Upper lobe of left lung (tissue), 6 donors: ENCODE results near the gene CSTF2T. TPM values are rescaled to one million over a fixed set of nuclear protein-coding genes. Genes with fewer than 3 reads are reported as not detected.

Source experiments
- ATAC-seq, 2 donors: fragments of 200-7000 bp; cut with Tn5 transposase; one replicate each; pipeline ENCODE4 v1.9.1; 2022; ENCODE audit warnings: mild to moderate bottlenecking in 2 of 2, moderate library complexity in 2 of 2; ENCODE audit not compliant: low FRiP score in 2 of 2
- DNase-seq, 2 donors: peaks; one replicate each; pipeline ENCODE4 v3.0.0-alpha.2; 2019 to 2020
- H3K27ac ChIP-seq, 4 donors: fragments of 200-600 bp; sonication (generic); one replicate each; pipeline ENCODE4 v1.5.1; 2016 to 2019
- H3K27me3 ChIP-seq, 4 donors: fragments of 200-600 bp; sonication (generic); one replicate each; pipeline ENCODE4 v1.5.1; 2017 to 2019
- H3K36me3 ChIP-seq, 4 donors: fragments of 200-600 bp; sonication (generic); one replicate each; pipeline ENCODE4 v1.5.1; 2016 to 2019
- H3K4me1 ChIP-seq, 4 donors: fragments of 200-600 bp; sonication (generic); one replicate each; pipeline ENCODE4 v1.5.1; 2018 to 2019
- H3K4me3 ChIP-seq, 4 donors: fragments of 200-600 bp; sonication (generic); one replicate each; pipeline ENCODE4 v1.5.1; 2017 to 2019; ENCODE audit warnings: mild to moderate bottlenecking in 2 of 4, moderate library complexity in 1 of 4
- H3K9me3 ChIP-seq, 4 donors: fragments of 200-600 bp; sonication (generic); one replicate each; pipeline ENCODE4 v1.5.1; 2018 to 2019
- CTCF ChIP-seq, 6 experiments: fragments of 450-650 bp in 4 of 6; fragments of 200-600 bp in 2 of 6; sonication (generic) in 2 of 6; IDR thresholded peaks; one replicate each; pipeline ENCODE4 v1.5.1; 2016 to 2019; ENCODE audit warnings: antibody characterized with exemption in 6 of 6
- EP300 ChIP-seq, 4 donors: sonication (generic); formaldehyde crosslinking; IDR thresholded peaks; one replicate each; pipeline ENCODE4 v1.5.1; 2017; ENCODE audit warnings: antibody characterized with exemption in 4 of 4, control low read depth in 2 of 4
- POLR2A ChIP-seq, 4 donors: fragments of 450-650 bp; IDR thresholded peaks; one replicate each; pipeline ENCODE4 v1.5.1; 2016 to 2017; ENCODE audit warnings: antibody characterized with exemption in 4 of 4, mild to moderate bottlenecking in 2 of 4
- POLR2AphosphoS5 ChIP-seq, 2 donors: sonication (generic); formaldehyde crosslinking; IDR thresholded peaks; one replicate each; pipeline ENCODE4 v1.5.1; 2017; ENCODE audit warnings: antibody characterized with exemption in 2 of 2
- WGBS, 2 donors: methylation state at CpG; one replicate each; pipeline ENCODE4 v1.1.5; 2017 to 2018; 5-methylcytosine and 5-hydroxymethylcytosine counted together
- total RNA-seq, 6 donors: library from RNA; depleted of rRNA in 4 of 6; stranded (reverse); fragments of >200 nt in 4 of 6; gene quantifications; one replicate each; pipeline versions ENCODE4 v1.1.0 to v1.2.1, GENCODE V29; 2016 to 2021
- donor health status: DM: no; HTN: no; CAD: no; lungs with moderate emphysema.
- donor health status: DM: no; HTN: yes; CAD: no; lungs with severe emphysema.

The CSTF2T gene
- total RNA-seq, 6 donors from 2014 or later: 9.7 to 19.0 (median 14.7) TPM

- Histone ChIP-seq H3K36me3 (no peaks in the 10 kb centered on the region), H3K27ac (no peak overlapping the region), H3K9me3 (no peaks in the 10 kb centered on the region), H3K27me3 (no peaks in the 10 kb centered on the region), H3K4me1 (no peaks in the 10 kb centered on the region), H3K4me3 (no peak overlapping the region)
- ATAC-seq (no peak), DNase-seq (no peak)
- 86 to 87% methylated on average over 4 of the region's 4 CpGs for WGBS, 2 donors
- no peak for TF ChIP-seq EP300 (IDR thresholded peaks at IDR 0.05)
- TF ChIP-seq CTCF (IDR thresholded peaks at IDR 0.05): no peak
- TF ChIP-seq POLR2A (IDR thresholded peaks at IDR 0.05): no peak
- TF ChIP-seq POLR2AphosphoS5 (IDR thresholded peaks at IDR 0.05): no peak
Measured at GRCh38 chr10:51716981-51717380, 17.6 kb upstream of the CSTF2T start.

- ATAC-seq (no peak), DNase-seq (no peak)
- H3K36me3 ChIP-seq: no peaks in the 10 kb centered on the region
- H3K27me3 ChIP-seq: no peaks in the 10 kb centered on the region
- peaks cover 0 to 4% (median 0%) of the 10 kb centered on the region in 4 donors for H3K4me1 ChIP-seq
- no peak overlapping the region for H3K4me3 ChIP-seq
- no peak for TF ChIP-seq EP300 (IDR thresholded peaks at IDR 0.05)
- TF ChIP-seq POLR2AphosphoS5 (IDR thresholded peaks at IDR 0.05): no peak
- no peak for TF ChIP-seq CTCF (IDR thresholded peaks at IDR 0.05)
- no peak for TF ChIP-seq POLR2A (IDR thresholded peaks at IDR 0.05)
- 62 to 63% methylated on average over 1 of the region's 1 CpG for WGBS, 2 donors
- no peaks in the 10 kb centered on the region for H3K9me3 ChIP-seq
- H3K27ac ChIP-seq: no peak overlapping the region
Measured at GRCh38 chr10:51711519-51711891, 12.1 kb upstream of the CSTF2T start.

GRCh38 chr10:51709324-51709972 lies 10.1 kb upstream of the CSTF2T start:
- Histone ChIP-seq H3K9me3 (no peaks in the 10 kb centered on the region), H3K4me3 (no peak overlapping the region), H3K27ac (no peak overlapping the region), H3K36me3 (no peaks in the 10 kb centered on the region), H3K4me1 (peaks cover 0 to 4% (median 0%) of the 10 kb centered on the region in 4 donors), H3K27me3 (no peaks in the 10 kb centered on the region)
- WGBS, 2 donors: 79 to 81% methylated on average over 2 of the region's 2 CpGs
- ATAC-seq: no peak
- no peak for DNase-seq
- TF ChIP-seq POLR2AphosphoS5 (IDR thresholded peaks at IDR 0.05) (no peak), CTCF (IDR thresholded peaks at IDR 0.05) (no peak), POLR2A (IDR thresholded peaks at IDR 0.05) (no peak), EP300 (IDR thresholded peaks at IDR 0.05) (no peak)

GRCh38 chr10:51708609-51709008 lies 9.2 kb upstream of the CSTF2T start:
- no peak for ATAC-seq
- H3K4me3 ChIP-seq: no peak overlapping the region
- no peaks in the 10 kb centered on the region for H3K36me3 ChIP-seq
- no peaks in the 10 kb centered on the region for H3K9me3 ChIP-seq
- H3K27me3 ChIP-seq: no peaks in the 10 kb centered on the region
- H3K4me1 ChIP-seq: peaks cover 0 to 4% (median 0%) of the 10 kb centered on the region in 4 donors
- H3K27ac ChIP-seq: no peak overlapping the region
- TF ChIP-seq POLR2AphosphoS5 (IDR thresholded peaks at IDR 0.05) (no peak), CTCF (IDR thresholded peaks at IDR 0.05) (no peak), POLR2A (IDR thresholded peaks at IDR 0.05) (no peak), EP300 (IDR thresholded peaks at IDR 0.05) (no peak)
- 79 to 100% methylated on average over 2 of the region's 2 CpGs for WGBS, 2 donors
- DNase-seq: no peak

GRCh38 chr10:51707821-51708424 lies 8.5 kb upstream of the CSTF2T start:
- WGBS, 2 donors: 78 to 92% methylated on average over 5 of the region's 5 CpGs
- Histone ChIP-seq H3K9me3 (no peaks in the 10 kb centered on the region), H3K27ac (no peak overlapping the region), H3K4me1 (peaks cover 0 to 4% (median 0%) of the 10 kb centered on the region in 4 donors), H3K27me3 (no peaks in the 10 kb centered on the region), H3K4me3 (no peak overlapping the region), H3K36me3 (no peaks in the 10 kb centered on the region)
- DNase-seq (no peak), ATAC-seq (no peak)
- TF ChIP-seq POLR2AphosphoS5 (IDR thresholded peaks at IDR 0.05) (no peak), POLR2A (IDR thresholded peaks at IDR 0.05) (no peak), CTCF (IDR thresholded peaks at IDR 0.05) (no peak), EP300 (IDR thresholded peaks at IDR 0.05) (no peak)
